GM21717 (cell line): ENCODE results near the gene WIPF2.

ENCODE experiments used
- ATAC-seq: cut with Tn5 transposase; IDR thresholded peaks from one replicate; pipeline ENCODE4 v1.9.1; 2021; ENCODE audit warnings: mild to moderate bottlenecking, moderate library complexity; ENCODE audit not compliant: unreplicated experiment

The WIPF2 gene

DNA sequence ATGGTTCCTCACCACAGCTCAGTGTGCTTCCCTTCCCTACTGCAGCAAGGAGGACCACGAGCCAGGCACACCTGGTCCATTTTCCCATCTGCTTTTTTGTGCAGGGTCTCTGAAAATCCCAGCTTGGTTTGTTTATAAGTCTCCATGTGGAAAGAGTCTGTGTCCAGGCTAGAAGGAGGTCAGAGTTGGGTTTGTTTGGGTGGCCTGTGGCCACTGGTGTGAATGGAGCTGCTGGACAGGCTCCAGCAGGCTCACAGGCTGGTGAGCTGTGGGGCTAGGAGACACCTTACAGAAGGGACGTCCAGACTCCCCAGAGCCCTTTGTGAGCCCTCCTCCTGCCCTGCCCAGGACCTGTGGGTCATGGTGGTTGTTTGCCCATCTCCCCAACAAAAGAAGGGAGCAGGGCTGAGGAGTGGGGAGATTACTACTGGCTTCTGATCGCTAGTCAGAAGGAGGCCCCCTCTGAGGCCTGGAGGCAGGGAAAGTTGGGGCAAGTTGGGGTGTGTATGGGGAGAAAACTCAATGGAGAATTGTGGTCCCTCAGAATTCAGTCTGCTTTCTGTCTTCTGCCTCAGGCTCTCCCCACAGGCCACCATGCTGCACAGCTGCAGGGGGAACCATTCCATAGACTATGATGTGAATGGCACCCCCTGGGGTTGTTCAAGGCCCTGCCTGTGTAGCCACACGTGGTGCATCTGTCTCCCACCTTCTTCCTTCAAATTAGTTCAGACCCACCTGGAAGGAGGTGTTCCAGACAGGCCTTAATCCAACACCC, 94.0 kb downstream of the WIPF2 start:
- ATAC-seq = no peak

DNA sequence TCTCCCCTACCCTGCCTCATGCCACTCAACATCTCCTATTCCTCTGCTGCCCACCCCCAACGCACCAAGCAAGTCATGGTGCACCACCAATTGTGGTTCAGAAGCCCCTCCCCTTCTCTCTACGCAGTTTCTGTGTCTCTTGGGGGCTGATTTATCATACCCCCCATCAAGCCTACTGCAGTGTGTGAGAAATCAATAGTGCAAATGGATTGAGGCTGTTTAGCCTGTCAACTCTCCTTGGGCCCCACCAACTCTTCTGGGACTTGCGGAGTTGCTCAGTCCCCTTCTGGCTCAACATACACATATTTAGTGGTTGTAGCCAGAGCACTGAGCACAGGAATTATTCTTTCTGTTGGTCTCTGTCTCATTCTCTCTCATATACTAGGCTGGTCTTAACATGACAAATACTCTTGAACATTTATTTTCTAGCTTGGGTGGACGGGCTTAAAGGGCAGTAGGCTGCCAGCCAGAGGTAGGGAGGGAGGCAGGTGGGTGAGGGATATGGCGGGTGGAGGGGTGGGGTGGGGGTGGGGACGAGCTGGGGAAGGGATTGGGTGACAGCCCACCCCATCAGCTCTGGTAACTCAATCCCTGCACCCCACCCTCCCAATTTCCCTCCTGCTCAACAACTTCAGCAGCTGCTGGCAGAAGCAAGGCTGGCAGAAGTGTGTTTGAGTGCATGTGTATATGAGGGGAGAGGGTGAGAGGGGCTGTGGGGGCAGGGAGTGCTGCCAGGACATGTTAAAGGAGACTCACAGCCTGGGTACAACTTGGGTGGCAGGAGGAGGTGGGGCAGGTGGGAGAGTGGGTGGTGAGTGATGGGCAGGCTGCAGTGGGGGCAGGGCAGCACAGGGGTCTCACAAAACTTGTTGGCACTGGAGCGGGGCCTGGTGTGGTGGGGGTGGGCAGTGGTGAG, 94.8 kb downstream of the WIPF2 start:
- no peak for ATAC-seq

DNA sequence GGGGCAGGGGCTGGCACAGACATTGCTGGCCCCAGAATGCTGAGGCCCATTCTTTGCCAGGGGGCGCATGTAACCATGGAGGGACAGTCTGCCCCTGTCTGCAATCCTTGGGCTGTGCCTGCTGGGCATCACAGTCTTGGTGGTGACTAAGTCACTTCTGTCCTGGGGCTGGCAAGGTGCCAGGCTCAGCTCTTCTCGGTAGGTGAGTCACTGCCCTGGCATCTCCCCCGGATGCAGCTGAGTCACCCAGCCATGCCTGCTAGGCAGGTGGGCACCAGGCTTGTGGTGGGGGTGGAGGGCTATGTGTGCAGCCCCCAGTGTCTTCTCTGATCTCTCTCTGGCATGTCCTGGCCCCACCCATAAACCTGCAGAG, 95.5 kb downstream of the WIPF2 start:
- no peak for ATAC-seq

DNA sequence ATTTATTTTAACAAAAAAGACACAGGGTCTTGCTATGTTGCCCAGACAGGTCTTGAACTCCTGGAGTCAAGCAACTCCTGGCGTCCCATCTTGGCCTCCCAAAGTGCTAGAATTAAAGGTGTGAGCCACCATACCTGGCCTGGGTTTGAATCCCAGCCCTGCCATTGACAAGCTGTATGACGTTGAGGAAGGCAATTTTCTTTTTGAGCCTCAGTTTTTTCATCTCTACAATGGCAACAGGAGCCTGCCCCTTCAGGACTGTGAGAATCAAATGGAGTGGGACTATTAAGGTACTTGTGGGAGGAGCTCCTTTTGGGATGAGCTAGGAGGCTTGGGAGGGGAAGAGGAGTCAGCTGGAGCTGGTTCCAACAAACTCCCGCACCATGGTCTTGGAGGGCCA, 96.1 kb downstream of the WIPF2 start:
- ATAC-seq = no peak

DNA sequence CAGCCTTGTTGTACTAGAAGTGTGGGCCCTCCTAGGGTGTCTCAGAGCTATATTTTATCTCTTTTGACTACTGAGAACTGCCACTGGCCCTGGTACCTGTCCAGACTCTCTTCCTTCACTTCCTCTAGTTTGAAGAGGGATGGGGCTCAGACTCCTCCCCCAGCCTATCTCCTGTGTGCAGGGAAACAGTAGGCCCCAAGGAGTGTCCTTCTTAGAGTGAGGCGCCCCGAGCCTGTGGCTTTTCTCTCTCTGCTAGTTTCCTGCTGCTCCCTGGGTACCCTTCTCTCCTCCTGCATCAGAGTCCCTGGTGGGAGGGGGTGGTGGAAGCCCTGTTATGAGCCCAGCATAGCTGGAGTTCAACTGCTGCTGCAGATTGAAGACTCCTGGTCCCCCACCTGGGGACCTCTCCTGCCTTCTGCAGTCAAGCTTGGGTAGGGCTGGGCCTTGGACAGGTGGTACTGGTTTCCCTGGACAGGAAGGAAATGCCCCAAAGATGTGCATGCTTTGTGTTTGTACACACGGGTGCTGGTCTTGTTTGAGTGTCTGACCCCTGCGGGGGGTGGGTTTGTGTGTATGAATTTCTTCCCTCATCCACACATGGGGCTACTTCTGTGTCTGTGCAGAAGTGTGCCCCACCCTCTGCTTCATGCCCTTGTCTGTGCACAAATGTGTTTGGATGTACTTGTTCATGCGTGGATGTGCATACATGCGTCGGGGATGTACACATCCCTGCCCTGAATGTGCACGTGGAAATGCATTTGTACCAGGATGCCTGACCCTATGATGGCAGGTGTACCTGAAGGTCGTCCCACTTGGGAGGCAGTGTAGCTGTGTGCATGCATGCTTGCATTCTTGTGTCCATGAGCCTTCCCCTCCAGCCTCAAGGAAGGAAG, 96.8 kb downstream of the WIPF2 start:
- no peak for ATAC-seq

DNA sequence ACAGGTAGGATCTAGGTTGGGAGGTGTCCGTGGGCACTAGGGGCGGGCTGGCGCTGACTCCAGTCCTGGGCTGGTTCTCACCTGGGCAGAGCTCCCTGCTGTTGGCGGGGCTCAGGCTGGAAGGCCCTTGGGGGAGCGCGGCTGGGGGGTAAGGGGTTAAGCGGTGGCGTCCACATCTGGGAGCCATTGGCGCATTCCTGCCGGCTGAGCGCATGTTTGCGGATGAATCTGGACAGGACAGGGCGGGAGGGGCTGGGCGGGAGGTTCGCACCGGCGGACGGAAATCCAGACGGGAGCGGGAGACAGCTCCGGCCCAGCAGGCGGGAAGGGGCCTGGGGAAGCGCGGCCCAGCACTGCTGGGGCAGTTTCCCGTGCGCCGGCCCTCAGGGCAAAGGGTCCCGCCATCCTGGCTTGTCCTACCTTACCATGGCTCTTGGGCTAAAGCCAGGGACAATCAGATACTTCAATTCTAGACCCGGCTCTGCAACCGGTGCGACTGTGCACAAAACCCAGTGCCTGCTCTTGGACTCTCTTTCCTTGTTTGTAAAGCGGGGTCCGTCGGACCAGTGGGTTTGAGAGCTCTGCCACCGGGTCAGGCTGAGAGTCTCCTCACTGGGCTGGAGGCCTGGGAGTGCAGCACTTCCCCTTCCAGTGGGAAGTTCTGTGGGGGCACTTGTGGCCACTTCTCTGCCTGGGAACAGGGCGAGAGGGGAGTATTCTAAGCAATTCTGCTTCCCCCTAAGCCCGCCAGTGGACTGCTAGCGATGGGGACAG, 97.7 kb downstream of the WIPF2 start:
- ATAC-seq = no peak

DNA sequence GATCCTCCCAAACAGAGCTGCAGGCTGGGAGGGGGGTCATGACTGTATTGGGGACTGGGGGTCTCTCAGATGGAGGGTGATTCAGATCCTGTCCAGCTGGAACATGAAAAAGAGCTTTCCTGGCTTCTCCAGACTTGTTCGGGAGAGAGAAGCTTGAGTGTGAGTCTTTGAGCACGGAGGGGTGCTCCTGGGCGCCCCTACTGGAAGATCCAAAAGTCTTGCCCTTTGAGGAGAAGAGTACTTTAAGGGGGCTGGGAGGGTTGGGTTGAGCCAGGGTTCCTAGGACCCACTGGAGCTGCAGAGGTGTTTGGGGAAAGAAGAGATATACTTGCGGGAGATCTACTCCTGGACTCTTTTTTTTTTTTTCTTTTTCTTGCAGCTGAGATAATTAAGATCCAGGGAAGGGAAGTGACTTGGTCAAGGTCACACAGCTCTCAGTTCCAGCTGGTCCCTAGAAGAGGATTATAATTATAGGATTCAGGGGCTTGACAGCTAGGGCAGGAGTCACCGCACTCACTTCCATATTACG, 98.3 kb downstream of the WIPF2 start:
- no peak for ATAC-seq

DNA sequence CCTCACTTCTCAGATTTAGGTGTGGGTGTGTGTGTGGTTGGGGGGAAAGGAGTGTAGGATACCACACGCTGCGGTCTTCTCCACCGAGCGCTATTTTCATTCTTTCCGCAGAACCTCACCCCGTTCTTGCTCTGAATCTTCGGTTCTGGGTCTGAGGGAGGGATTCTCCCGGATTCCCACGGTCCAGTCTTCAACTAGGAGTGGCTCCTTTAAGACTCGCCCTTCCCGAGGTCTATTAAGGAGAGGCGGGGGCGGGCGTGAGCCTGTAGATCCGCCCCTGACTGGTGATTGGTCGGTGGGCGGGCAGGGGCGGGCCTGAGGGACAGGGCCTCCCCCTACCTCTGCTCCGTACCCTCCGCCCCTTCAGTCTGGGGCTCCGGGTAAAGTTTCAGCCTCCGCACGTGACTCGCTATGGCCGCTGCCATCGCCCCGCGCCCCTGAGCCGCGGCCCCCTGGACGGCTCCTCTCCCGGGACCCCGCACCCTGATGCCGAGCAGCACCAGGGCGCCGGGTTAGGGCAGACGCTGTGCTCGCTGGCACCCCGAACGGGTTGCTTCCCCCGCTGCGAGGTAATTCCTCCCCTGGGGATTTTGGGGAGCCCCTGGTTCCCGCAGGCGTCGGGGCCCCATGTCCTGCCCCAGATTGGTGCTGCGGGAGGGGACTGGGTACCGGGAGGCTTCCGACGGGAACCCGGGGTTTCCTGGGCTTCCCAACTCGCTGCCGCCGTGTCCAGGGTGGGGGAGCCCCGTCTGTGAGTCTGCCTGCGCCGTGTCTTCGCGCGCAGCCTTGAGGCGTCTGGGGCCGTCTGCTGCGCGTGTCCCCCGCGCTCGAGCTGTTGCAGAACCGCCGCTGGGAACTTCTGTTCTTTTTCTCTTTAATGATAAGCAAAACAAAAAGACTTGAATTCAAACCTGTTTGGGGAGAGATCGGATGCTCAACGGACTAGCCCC, 99.1 kb downstream of the WIPF2 start:
- peak; percentile 50 for ATAC-seq

DNA sequence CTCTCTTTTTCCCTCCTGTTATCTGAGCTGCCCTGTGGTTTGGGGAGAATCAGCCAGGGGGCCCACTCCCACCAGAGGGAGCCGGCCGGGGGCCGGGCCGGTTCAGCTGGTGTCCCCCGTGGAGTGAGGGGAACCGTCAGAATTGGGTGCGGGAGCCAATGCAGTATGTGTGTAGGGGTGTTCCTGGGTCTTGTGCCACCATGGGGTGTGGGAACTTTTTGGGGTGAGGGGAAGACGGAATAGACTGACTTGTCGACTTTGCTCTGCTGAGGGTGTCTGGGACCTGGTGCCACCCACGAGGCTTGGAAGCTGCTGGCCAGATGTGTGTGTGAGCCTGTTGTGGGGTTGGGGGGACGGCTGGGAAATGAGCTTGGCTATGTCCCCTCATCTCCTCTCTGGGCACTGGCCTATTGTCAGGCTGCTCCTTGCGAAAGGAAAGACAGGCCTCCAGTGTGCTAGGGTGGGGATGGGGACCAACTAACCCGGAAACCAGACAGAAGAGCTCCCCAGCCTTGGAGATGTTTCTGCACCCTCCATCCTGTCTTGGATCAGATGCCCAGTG, 99.8 kb downstream of the WIPF2 start:
- ATAC-seq = no peak

DNA sequence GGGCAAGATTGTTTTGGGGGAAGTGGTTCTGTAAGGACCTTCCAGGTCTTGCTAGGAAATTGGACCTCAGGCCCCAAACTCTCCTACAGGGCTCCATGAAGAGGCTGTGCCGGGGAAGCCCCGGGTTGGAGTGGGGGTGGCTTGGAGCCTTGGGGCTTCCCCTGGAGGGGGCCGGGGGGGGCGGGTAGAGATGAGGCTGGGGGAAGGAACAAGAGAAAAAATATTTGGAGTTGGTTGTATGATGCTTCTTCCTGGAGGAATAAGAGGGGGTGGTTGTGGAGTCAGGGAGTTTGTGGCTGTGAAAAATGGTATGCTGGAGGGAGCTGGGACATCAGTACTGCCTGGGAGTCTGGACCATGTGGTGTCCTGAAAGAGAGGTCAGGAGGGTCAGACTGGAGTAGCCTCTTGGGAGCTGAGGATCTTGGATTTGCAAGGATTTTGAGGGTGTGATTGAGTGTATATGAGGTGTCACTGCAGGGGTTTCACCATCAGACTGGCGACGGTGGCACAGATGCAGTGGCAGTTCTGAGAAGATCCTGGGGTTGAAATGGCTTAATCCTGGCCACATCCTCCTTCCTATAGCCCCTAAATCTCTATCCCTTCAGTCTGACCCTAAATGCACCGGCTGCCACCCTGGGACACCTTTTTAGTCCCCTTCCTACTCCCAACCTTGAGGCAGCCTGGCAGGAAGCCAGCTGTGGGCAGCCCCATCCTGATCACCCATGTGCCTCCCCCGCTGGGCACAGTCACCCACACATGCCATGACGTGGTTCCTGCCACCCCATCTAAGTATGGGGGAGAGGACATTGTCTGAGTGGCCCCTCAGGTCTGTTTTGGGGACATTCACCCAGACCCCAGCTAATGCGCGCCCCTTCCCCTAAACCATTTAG, 100.8 kb downstream of the WIPF2 start:
- ATAC-seq = no peak

DNA sequence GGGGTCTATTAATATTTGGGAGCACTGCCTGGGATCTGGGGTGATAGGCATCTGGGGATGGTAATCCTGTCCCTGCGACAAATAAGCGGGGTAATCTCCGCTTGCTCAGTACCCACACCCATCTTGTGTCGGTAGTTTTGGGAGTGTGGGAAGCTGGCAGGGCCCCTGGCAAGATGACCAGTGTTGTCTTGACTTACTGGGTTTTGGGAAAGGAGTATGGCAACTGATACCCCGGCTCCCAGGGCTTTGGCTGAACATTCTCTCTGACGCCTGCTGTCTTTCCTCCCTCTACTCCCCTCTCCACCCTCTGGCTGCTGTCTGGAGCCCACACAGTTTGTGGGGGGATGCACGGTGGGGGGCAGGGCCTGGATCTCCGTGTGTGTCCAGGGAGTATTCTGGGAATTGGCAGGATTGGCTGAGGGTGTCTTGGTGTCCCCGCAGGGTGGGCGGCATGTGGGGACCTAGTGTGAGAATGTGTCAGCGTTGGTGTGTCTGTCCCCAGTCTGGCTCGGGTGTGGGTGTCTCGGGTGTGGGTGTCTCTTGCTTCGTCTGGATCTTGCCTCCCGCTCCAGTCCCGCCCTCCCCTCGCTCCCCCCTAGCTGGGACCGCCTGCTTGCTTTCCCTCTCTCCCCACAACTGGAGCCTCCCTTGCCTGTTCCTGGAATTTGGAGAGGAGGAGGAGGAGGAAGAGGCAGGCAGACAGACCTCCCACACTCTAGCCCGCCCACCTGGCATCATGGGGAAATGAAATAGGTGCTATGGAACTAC, 101.8 kb downstream of the WIPF2 start:
- ATAC-seq = no peak

DNA sequence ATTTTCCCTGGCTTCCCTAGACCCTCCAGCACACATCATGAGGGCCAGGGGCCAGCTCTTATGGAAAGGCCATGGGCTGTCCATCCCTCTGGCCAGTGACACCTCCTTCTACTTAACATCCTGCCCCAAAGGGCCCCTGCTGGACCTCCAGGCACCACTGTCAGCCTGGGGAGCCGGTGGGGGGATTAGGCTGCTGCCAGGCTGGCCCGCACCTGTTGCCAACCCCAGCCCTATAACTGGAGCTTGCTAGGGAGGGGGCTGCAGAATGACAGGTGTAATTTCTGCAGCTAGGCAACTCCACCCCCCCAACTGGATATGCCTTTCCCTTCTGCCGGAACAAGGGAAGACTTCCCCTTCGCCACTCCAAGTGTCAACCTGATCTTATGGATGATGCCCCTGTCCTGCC, 102.4 kb downstream of the WIPF2 start:
- ATAC-seq = no peak

DNA sequence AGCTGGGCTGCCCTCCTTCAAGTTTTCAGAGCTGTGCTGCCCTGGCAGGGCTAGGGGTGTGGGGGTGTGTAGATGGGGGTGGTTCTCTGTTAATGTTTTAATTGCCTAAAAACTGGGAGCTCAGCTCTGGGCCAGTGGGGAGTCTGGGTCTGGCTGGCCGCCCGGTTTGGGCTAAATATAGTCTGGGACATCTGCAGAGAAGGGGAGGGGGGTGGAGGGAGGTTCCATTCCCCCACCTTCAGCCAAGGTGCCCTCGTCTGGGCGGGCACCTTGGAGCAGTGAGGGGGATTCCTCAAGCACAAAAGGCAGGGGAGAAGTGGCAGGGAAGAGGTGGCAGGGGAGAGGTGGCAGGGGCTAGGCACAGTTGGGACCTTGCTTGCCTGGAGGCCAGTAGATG, 102.9 kb downstream of the WIPF2 start:
- ATAC-seq = no peak

DNA sequence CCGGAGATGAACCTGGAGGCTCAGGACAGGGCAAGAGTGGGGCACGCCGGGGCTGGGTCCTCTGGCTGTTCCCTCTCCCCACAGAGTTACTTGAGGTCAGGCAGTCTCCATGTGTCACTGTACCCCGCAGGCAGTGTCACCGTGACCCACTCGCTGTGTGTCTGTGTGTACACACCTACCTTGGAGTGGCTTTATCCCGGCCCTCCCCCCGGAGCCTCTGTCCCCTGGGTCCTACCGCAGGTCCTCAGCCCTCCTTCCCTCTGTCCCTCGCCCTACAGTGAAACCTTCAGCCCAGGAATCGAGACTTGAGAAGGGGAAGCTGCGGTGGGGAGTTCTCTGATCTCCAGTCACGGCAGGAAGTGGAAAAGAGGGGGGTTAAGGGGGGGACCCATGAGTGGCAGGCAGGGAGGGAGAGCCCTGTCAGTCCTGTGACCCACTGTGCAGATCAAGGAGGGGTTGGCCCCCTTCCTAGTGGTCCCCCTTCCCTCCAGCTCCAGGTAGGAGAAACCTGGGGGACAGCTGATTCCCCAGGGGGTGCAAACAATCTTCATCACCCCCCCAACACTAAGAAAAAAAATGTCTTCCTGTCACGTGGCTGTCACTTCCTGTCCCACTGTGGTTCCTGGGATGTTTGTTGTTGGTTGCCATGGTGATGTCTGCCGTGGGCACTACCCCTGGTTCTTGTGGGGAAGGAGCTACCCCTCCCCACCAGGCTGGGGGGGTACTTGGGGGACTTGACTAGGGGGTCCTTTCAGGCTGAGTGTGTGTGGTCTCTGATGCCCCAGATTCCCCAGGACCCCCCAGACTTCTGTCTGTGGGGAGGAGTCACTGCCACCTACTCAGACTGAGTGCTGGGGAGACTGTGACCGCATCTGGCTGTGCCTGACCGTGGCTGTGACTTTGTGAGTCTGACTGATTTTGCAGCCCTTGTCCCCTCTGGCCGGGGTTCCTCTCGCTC, 103.5 kb downstream of the WIPF2 start:
- ATAC-seq = peak; percentile 19

DNA sequence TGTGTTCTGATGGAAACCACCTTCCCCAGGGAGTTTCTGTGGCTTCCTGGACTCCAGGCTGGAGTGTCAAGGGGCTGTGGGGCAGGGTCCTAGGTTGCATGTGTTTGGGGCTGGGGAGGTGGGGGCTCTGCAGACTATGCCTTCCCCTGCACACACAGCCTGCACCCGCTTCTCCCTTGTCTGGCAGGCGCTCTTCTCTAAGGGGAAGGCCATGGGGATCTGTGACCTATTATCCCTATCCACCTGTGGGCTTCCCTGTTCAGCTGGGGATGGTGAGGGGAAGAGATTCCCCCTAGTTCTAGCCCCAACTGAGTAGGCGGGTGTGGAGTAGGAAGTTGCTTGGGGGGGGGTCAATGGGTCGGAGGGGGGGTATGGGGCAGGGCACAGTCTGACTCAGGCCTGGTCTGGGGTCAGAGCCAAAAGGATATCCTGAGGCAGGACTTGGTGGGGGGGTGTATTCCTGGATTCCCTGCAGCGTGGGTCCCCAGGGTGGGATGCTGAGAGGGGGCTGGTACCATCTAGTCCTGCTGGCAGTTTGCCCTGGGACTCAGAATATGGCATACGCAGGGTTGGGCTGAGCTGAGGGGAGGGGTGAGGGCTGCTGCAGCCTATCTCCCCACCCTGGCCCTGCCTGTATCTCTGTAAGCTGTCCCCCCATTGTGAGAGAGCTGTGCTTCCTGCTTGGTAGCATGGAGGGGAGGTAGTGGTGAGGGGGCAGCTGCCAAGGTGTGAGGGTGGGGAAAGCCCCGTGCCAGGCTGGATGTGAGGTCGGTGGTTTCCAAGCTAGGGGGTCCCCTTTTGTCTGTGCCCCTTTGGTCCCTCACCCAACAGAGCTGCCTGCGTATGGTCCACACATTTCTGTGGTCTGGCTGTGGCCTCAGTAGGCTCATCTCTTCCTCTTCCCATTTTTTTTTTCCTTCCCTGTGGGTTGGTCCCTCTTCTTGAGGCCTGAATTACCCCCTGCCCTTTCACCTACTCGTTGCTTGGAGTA, 104.6 kb downstream of the WIPF2 start:
- ATAC-seq = no peak
